Mesothelial cell of epicardium (in vitro differentiated cells): ENCODE results near the gene ZCCHC8. TPM values are rescaled to one million over a fixed set of nuclear protein-coding genes. Genes with fewer than 3 reads are reported as not detected.

ENCODE experiments used
- DNase-seq, 2 experiments: peaks; one replicate each; pipeline ENCODE4 v3.0.0; 2021; ENCODE audit warnings: low spot score in 2 of 2; ENCODE audit not compliant: unreplicated experiment in 2 of 2
- H3K27ac Mint-ChIP-seq: 2 replicates; pipeline ENCODE4 v1.8.0; 2021; ENCODE audit warnings: mixed read lengths
- H3K27me3 Mint-ChIP-seq: 2 replicates; pipeline ENCODE4 v1.8.0; 2021; ENCODE audit warnings: low read depth, mixed read lengths
- H3K36me3 Mint-ChIP-seq: 2 replicates; pipeline ENCODE4 v1.8.0; 2021; ENCODE audit warnings: mixed read lengths
- H3K4me1 Mint-ChIP-seq: 2 replicates; pipeline ENCODE4 v1.8.0; 2021; ENCODE audit warnings: mixed read lengths
- H3K4me3 Mint-ChIP-seq: 2 replicates; pipeline ENCODE4 v1.8.0; 2021; ENCODE audit warnings: mild to moderate bottlenecking, moderate library complexity, mixed read lengths
- H3K9me3 Mint-ChIP-seq: 2 replicates; pipeline ENCODE4 v1.8.0; 2021; ENCODE audit warnings: mixed read lengths
- CTCF ChIP-seq: fragments of 200-600 bp; sonication (generic); IDR thresholded peaks from one replicate; pipeline ENCODE4 v1.5.0; 2021; ENCODE audit warnings: antibody characterized with exemption; ENCODE audit not compliant: unreplicated experiment
- total RNA-seq: library from RNA; stranded (reverse); gene quantifications from 3 replicates; pipeline ENCODE4 v1.2.1, GENCODE V29; 2021

The ZCCHC8 gene
- total RNA-seq, 1 donor from 2014 or later: 28.6 TPM

GRCh38 chr12:122460641-122461040 lies 40.1 kb downstream of the ZCCHC8 start:
- peaks cover 5% of the 10 kb centered on the region for H3K4me1 Mint-ChIP-seq
- DNase-seq: no peak
- TF ChIP-seq CTCF: no peak
- H3K27me3 Mint-ChIP-seq: no peaks in the 10 kb centered on the region
- no peak overlapping the region for H3K27ac Mint-ChIP-seq
- no peak overlapping the region for H3K4me3 Mint-ChIP-seq
- no peaks in the 10 kb centered on the region for H3K36me3 Mint-ChIP-seq
- no peaks in the 10 kb centered on the region for H3K9me3 Mint-ChIP-seq

- Mint-ChIP-seq H3K27ac (no peak overlapping the region), H3K36me3 (no peaks in the 10 kb centered on the region), H3K9me3 (no peaks in the 10 kb centered on the region), H3K4me1 (peaks cover 5% of the 10 kb centered on the region), H3K4me3 (no peak overlapping the region), H3K27me3 (no peaks in the 10 kb centered on the region)
- DNase-seq: no peak
- no peak for TF ChIP-seq CTCF
Observed at GRCh38 chr12:122460061-122460460, 40.7 kb downstream of the ZCCHC8 start.

DNA sequence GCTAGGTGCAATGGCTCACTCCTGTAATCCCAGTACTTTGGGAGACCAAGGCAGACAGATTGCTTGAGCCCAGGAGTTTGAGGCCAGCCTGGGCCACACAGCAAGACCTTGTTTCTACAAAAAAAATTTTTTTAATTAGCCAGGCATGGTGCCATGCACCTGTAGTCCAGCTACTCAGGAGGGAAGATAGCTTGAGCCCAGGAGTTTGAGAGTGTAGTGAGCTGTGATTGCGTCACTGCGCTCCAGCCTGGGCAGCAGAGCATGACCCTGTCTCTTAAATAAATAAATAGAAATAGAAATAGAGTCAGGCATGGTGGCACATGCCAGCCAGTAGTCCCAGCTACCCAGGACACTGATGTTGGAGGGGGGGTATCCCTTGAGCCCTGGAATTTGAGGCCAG lies 41.5 kb downstream of the ZCCHC8 start:
- H3K27ac Mint-ChIP-seq: no peak overlapping the region
- H3K27me3 Mint-ChIP-seq: no peaks in the 10 kb centered on the region
- no peak overlapping the region for H3K4me3 Mint-ChIP-seq
- TF ChIP-seq CTCF: no peak
- no peaks in the 10 kb centered on the region for H3K36me3 Mint-ChIP-seq
- H3K4me1 Mint-ChIP-seq: peaks cover 3% of the 10 kb centered on the region
- DNase-seq: no peak
- H3K9me3 Mint-ChIP-seq: no peaks in the 10 kb centered on the region

DNA sequence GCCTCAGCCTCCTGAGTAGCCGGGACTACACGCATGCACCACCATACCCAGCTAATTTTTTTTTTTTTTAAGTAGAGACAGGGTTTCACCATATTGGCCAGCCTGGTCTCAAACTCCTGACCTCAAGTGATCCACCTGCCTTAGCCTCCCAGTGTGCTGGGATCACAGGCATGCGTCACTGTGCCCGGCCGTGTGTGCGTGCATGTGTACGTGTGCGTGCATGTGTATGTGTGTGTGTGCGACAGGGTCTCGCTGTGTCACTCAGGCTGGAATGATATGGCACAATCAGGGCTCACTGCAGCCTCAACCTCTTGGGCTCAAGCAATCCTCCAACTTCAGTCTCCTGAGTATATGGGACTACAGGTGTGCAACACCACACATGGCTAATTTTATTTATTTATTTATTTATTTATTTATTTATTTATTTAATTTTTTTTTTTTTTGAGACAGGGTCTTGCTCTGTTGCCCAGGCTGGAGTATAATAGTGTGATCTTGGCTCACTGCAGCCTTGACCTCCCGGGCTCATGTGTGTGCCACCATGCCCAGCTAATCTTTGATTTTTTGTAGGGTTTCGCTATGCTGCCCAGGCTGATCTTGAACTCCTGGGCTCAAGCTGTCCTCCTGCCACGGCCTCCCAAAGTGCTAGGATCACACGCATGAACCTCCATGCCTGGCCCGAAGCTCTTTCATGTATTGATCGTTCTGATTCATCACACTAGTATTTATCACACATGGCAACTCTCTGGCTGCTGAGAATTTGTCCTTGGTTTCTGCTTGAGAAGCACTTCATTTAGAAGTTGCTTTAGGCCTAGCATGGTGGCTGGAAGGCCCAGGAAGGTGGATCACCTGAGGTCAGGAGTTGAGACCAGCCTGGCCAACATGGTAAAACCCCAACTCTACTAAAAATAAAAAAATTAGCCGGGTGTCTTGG lies 42.4 kb downstream of the ZCCHC8 start:
- Mint-ChIP-seq H3K27me3 (no peaks in the 10 kb centered on the region), H3K4me3 (no peak overlapping the region), H3K36me3 (no peaks in the 10 kb centered on the region), H3K4me1 (no peaks in the 10 kb centered on the region), H3K27ac (no peak overlapping the region), H3K9me3 (no peaks in the 10 kb centered on the region)
- TF ChIP-seq CTCF: no peak
- DNase-seq: no peak

DNA sequence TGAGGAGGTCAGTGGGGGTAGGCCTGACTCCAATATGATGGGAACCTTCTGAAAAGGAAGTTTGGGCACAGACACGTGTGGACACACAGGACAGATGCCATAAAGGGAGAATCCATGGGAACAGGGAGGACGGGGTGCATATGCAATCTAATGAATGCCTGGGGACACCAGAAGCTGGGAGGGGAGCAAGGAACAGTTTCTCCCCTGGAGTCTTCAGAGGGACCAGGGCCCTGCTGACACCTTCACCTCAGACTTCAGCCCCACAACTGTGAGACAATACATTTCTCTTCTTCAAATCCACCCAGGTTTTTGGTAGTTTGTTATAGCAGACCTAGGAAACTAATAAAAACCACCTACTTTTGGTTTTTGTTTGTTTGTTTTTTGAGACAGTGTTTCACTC lies 43.1 kb downstream of the ZCCHC8 start:
- Mint-ChIP-seq H3K36me3 (no peaks in the 10 kb centered on the region), H3K27me3 (no peaks in the 10 kb centered on the region), H3K9me3 (no peaks in the 10 kb centered on the region), H3K4me3 (no peak overlapping the region), H3K27ac (no peak overlapping the region), H3K4me1 (peaks cover 3% of the 10 kb centered on the region)
- no peak for DNase-seq
- TF ChIP-seq CTCF: no peak
